Activated CD4-positive, alpha-beta T cell treated with anti-CD3 and anti-CD28 coated beads for 36 hours (primary cell): Measurements from ENCODE around the gene HNRNPUL2. TPM values are rescaled to one million over a fixed set of nuclear protein-coding genes. Genes with fewer than 3 reads are reported as not detected.
"Not testable (repeated sequence)": the region's sequence is repeated elsewhere in the genome, so short reads cannot be mapped to it uniquely, and the experiment has no call there.

Experiments used
- ATAC-seq: fragments of 200-7000 bp; cut with Tn5 transposase; one replicate; pipeline ENCODE4 v1.10.0; 2021; ENCODE audit warnings: mild to moderate bottlenecking, moderate library complexity
- CTCF ChIA-PET: fragments of 350-600 bp; sonication (Branson Sonifier 250); formaldehyde crosslinking; loops from one replicate; lab custom pipeline; 2021; ENCODE audit warnings: antibody characterized with exemption; lab: Charles Lee
- POLR2A ChIA-PET: fragments of 350-600 bp; sonication (Branson Sonifier 250); formaldehyde crosslinking; loops from one replicate; lab custom pipeline; 2021; ENCODE audit warnings: antibody characterized with exemption, inconsistent platforms; lab: Charles Lee
- DNase-seq: peaks from one replicate; pipeline ENCODE4 v3.0.0-alpha.2; 2020
- H3K27ac Mint-ChIP-seq: one replicate; pipeline ENCODE4 v1.8.0; 2021; ENCODE audit warnings: mixed read lengths
- H3K27me3 Mint-ChIP-seq: one replicate; pipeline ENCODE4 v1.8.0; 2021; ENCODE audit warnings: mixed read lengths
- H3K36me3 Mint-ChIP-seq: one replicate; pipeline ENCODE4 v1.8.0; 2021; ENCODE audit warnings: low read depth, mixed read lengths
- H3K4me1 Mint-ChIP-seq: one replicate; pipeline ENCODE4 v1.8.0; 2021; ENCODE audit warnings: mixed read lengths
- H3K4me3 Mint-ChIP-seq: one replicate; pipeline ENCODE4 v1.8.0; 2021; ENCODE audit warnings: mild to moderate bottlenecking, moderate library complexity, mixed read lengths
- H3K9me3 Mint-ChIP-seq: one replicate; pipeline ENCODE4 v1.8.0; 2021; ENCODE audit warnings: low read depth, mixed read lengths
- intact Hi-C, 2 experiments: fragments of 100-400 bp; cut with DNase I in 1 of 2; cut with micrococcal nuclease in 1 of 2; formaldehyde crosslinking; loops; one replicate each; pipeline versions ENCODE4 v1.14.2 to v1.15.1; 2022 to 2024; cut with DNase I, micrococcal nuclease
- total RNA-seq, 2 experiments: library from RNA; stranded (reverse); gene quantifications; one replicate each; pipeline ENCODE4 v1.2.3, GENCODE V29; 2021

Gene HNRNPUL2
- total RNA-seq, 2 experiments from 2014 or later = 48.7 to 59.6 TPM

DNA sequence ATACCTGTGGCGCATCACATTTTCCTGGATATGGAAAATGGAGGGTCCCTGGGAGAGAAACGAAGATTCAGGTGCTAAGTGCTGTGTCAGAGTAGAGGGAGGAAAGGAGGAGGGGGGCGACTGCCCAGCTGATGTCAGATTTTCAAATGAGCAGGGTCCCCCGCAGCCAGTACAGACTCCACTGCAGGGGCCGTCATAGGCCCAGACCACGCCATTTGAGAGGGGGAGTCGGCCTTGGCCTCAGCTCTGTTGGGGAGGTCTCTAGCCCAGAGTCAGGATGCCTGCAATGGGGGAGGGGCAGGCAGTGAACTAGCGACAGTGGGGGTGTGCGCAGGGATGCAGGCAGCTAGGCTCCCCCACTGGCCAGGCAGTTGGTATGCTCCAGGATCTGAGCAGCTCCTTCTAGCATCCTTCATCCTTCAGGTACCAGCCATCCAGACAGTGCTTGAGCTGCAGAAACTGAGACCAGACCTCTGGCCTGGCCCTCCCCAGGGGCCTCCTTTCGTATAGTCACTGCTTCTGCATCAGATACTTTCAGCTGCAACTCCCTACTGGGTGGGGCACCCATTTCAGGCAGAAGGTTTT, 19.9 kb downstream of the HNRNPUL2 start, which contains the start of the genes BSCL2 and GNG3:
Gene BSCL2, minus strand, starts transcription at position 148 of the 585 bp plus-strand sequence. CDS start 229 bp downstream, outside the sequence.
Gene GNG3, plus strand, starts transcription at position 400 of the 585 bp plus-strand sequence. CDS start 620 bp downstream, outside the sequence.
- intact Hi-C loops = loop anchor here (2.0 to 5.0 kb wide), 3 partner anchors 35 to 115 kb away; partner anchors contain the start of genes EML3 (in 1 of the 2), LBHD1 (in 1 of the 2), ROM1 (in 1 of the 2) and TUT1 (in 1 of the 2)
- H3K4me3 Mint-ChIP-seq = peak within 1 kb of the TSS; percentile 86
- POLR2A ChIA-PET = interaction anchor here (0.6 to 3.2 kb wide), 8 partner anchors 27 to 148 kb away, joined by 4 to 16 read pairs (median 4); partner anchors contain the start of genes B3GAT3, C11orf98, CSKMT and LBHD1
- no peaks in the 10 kb centered on the region for H3K27me3 Mint-ChIP-seq
- peaks cover 48% of the 10 kb centered on the region for H3K4me1 Mint-ChIP-seq
- CTCF ChIA-PET = interaction anchor here (0.6 to 1.6 kb wide), 6 partner anchors 20 to 135 kb away, joined by 3 to 8 read pairs (median 3); partner anchors contain the start of genes C11orf98, CSKMT and HNRNPUL2
- DNase-seq (peak; percentile 33), ATAC-seq (no peak)
- H3K27ac Mint-ChIP-seq = peak within 1 kb of the TSS; percentile 97
- no peaks in the 10 kb centered on the region for H3K9me3 Mint-ChIP-seq
- peaks cover 38% of the 10 kb centered on the region for H3K36me3 Mint-ChIP-seq

- no peaks in the 10 kb centered on the region for H3K9me3 Mint-ChIP-seq
- H3K4me3 Mint-ChIP-seq = peak overlapping the region; percentile 82
- DNase-seq (no peak), ATAC-seq (no peak)
- H3K4me1 Mint-ChIP-seq = peaks cover 46% of the 10 kb centered on the region
- CTCF ChIA-PET = interaction anchor here (0.6 to 2.5 kb wide), 8 partner anchors 12 to 134 kb away, joined by 3 to 8 read pairs (median 4); partner anchors contain the start of genes C11orf98, CSKMT and HNRNPUL2
- no peak overlapping the region for H3K27ac Mint-ChIP-seq
- H3K27me3 Mint-ChIP-seq = no peaks in the 10 kb centered on the region
- H3K36me3 Mint-ChIP-seq = peaks cover 40% of the 10 kb centered on the region
- POLR2A ChIA-PET = interaction anchor here (0.6 to 3.2 kb wide), 9 partner anchors 27 to 149 kb away, joined by 4 to 16 read pairs (median 5); partner anchors contain the start of genes B3GAT3, C11orf98, CSKMT and LBHD1
- intact Hi-C loops = loop anchor here (1.0 to 5.0 kb wide), 9 partner anchors 28 to 125 kb away; partner anchors contain the start of genes C11orf98 (in 1 of the 2), CSKMT (in 1 of the 2), EML3 (in 1 of the 2) and LBHD1 (in 1 of the 2)
These were observed 20.4 kb downstream of the HNRNPUL2 start for GRCh38 chr11:62706850-62707247.

DNA sequence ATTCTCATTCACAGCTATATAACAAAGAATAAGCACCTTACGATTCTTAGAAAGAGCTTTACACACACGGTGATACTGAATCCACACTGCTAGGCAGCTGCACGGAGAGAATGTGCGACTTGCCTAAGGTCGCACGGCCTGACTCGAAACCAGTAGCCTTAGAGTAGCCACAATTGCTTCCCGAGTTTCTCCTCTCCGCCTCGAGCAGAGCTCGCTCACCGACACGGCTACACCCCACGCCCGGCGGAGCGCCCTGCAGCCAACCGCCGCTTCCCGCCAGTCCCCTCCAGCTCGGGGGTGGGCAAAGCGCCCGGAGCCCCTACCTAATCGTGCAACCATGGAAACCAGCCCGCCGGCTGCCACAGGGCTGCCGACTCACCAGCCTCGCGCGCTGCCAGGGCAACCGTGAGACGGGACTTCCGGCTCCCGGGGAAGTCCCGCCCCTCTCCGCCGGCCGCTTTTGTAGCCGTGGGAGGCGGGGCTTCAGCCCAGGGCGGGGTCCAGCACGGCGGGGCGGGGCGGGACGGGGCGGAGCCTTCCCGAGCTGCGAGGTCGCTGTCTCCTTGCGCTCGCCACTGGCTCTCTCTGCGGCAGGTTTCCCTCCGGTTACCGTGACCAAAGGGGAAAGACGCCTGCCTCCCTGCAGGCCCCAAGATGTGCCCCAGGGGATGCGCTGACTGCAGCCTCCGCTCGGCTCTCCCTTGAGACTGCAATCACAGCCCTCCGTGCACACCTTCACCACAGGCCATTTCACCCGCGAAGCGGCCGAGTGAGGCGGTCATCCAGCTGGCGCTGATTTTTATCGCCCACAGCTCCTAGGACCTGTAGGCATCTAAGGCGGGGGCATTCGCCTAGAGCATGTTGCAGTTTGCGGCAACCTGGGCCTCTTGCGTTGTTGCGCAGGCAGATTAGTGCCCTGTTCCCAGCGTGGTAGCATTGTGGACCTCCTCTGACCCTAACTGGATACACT, 21.1 kb downstream of the HNRNPUL2 start:
- peak overlapping the region; percentile 82 for H3K4me3 Mint-ChIP-seq
- ChIA-PET POLR2A (interaction anchor here (0.6 to 2.6 kb wide), 9 partner anchors 22 to 150 kb away, joined by 3 to 9 read pairs (median 4); partner anchors contain the start of genes B3GAT3, C11orf98, CSKMT and MTA2), CTCF (interaction anchor here (0.6 to 2.5 kb wide), 8 partner anchors 11 to 111 kb away, joined by 3 to 8 read pairs (median 4); partner anchors contain the start of gene HNRNPUL2)
- H3K36me3 Mint-ChIP-seq = peaks cover 39% of the 10 kb centered on the region
- ATAC-seq = peak; percentile 72
- H3K27ac Mint-ChIP-seq = peak overlapping the region; percentile 51
- no peaks in the 10 kb centered on the region for H3K27me3 Mint-ChIP-seq
- peaks cover 46% of the 10 kb centered on the region for H3K4me1 Mint-ChIP-seq
- H3K9me3 Mint-ChIP-seq = no peaks in the 10 kb centered on the region
- intact Hi-C loops = loop anchor here (1.0 to 5.0 kb wide), 9 partner anchors 27 to 126 kb away; partner anchors contain the start of genes C11orf98 (in 1 of the 2), CSKMT (in 1 of the 2), EML3 (in 1 of the 2) and LBHD1 (in 1 of the 2)
- peak; percentile 98 for DNase-seq

GRCh38 chr11:62705413-62705812, 21.8 kb downstream of the HNRNPUL2 start:
- no peaks in the 10 kb centered on the region for H3K9me3 Mint-ChIP-seq
- peaks cover 44% of the 10 kb centered on the region for H3K4me1 Mint-ChIP-seq
- peak overlapping the region; percentile 82 for H3K4me3 Mint-ChIP-seq
- CTCF ChIA-PET = interaction anchor here (0.6 to 2.5 kb wide), 4 partner anchors 10 to 25 kb away, joined by 4 to 8 read pairs (median 6); partner anchors contain the start of gene HNRNPUL2
- POLR2A ChIA-PET = interaction anchor here (0.6 to 2.6 kb wide), 4 partner anchors 21 to 136 kb away, joined by 3 to 9 read pairs (median 6); partner anchors contain the start of genes C11orf98 and CSKMT
- DNase-seq (no peak), ATAC-seq (no peak)
- H3K27me3 Mint-ChIP-seq = no peaks in the 10 kb centered on the region
- H3K36me3 Mint-ChIP-seq = peaks cover 35% of the 10 kb centered on the region
- H3K27ac Mint-ChIP-seq = peak overlapping the region; percentile 51
- intact Hi-C loops = loop anchor here in 1 of 2 experiments (5.0 kb wide), 2 partner anchors 33 to 113 kb away; partner anchors contain the start of genes LBHD1, TUT1 and UQCC3

GRCh38 chr11:62703921-62704320, 23.3 kb downstream of the HNRNPUL2 start:
- H3K36me3 Mint-ChIP-seq = peaks cover 23% of the 10 kb centered on the region
- H3K4me1 Mint-ChIP-seq = peaks cover 35% of the 10 kb centered on the region
- H3K27ac Mint-ChIP-seq, DNase-seq, intact Hi-C loops, H3K27me3 Mint-ChIP-seq, POLR2A ChIA-PET, H3K9me3 Mint-ChIP-seq, H3K4me3 Mint-ChIP-seq, ATAC-seq: not testable (repeated sequence)
- CTCF ChIA-PET = interaction anchor here (0.7 kb wide), 1 partner anchor 314 kb away, joined by 3 read pairs; no protein-coding TSS in a partner anchor

- H3K36me3 Mint-ChIP-seq = peaks cover 20% of the 10 kb centered on the region
- H3K27me3 Mint-ChIP-seq = no peaks in the 10 kb centered on the region
- no peak overlapping the region for H3K27ac Mint-ChIP-seq
- ATAC-seq = no peak
- DNase-seq = no peak
- CTCF ChIA-PET = no interaction called here
- intact Hi-C loops = no loop called here
- no peak overlapping the region for H3K4me3 Mint-ChIP-seq
- peaks cover 21% of the 10 kb centered on the region for H3K4me1 Mint-ChIP-seq
- no peaks in the 10 kb centered on the region for H3K9me3 Mint-ChIP-seq
- POLR2A ChIA-PET = no interaction called here
These were observed 25.0 kb downstream of the HNRNPUL2 start for GRCh38 chr11:62702246-62702645.

DNA sequence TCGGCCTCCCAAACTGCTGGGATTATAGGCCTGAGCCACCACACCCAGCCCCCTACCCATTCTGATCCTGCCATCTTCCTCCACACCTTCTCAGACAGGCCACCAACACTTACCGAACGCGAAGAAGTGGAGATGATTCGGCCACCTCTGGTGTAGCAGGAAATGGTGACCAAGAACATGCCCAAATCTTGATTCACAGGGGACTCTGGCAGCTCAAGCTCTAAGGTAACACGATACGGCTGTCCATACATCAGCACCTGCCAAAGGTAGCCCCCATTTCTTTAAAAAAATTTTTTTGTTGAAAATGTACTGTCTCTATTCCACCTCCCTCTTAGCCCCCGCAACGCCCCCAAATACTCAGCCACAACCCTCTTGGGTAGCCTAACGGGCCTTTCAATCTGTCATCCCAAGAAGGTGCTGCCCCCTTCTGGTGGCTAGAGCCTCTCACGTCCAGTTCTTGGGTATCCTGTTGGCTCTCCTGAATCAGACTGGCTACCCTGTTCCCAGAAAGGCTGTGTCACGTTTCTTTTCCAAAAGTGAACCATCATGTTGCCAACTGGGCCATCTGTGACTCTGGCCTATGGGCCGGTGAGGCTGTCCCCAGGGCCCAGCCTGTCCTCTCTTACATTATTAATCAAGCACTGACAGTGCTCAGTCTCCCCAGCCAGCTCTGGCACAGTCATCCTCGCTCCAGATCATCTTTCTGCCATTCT, 32.6 kb downstream of the HNRNPUL2 start:
- no peak overlapping the region for H3K4me3 Mint-ChIP-seq
- peaks cover 5% of the 10 kb centered on the region for H3K4me1 Mint-ChIP-seq
- no peaks in the 10 kb centered on the region for H3K27me3 Mint-ChIP-seq
- ATAC-seq = peak; percentile 95
- DNase-seq = peak; percentile 86
- ChIA-PET CTCF (interaction anchor here (0.5 to 4.3 kb wide), 23 partner anchors 9 to 523 kb away, joined by 3 to 32 read pairs (median 3); partner anchors contain the start of genes C11orf98, CSKMT, LBHD1 and TUT1), POLR2A (interaction anchor here (1.1 kb wide), 1 partner anchor 103 kb away, joined by 9 read pairs; the partner anchor contains the start of gene TUT1)
- no peaks in the 10 kb centered on the region for H3K9me3 Mint-ChIP-seq
- intact Hi-C loops = loop anchor here (1.0 to 10.0 kb wide), 7 partner anchors 101 to 683 kb away; partner anchors contain the start of gene TUT1 (in 1 of the 2)
- H3K27ac Mint-ChIP-seq = no peak overlapping the region
- H3K36me3 Mint-ChIP-seq = peaks cover 17% of the 10 kb centered on the region

- intact Hi-C loops = loop anchor here (1.0 to 10.0 kb wide), 7 partner anchors 100 to 684 kb away; partner anchors contain the start of gene TUT1 (in 1 of the 2)
- POLR2A ChIA-PET = interaction anchor here (1.1 kb wide), 1 partner anchor 102 kb away, joined by 9 read pairs; the partner anchor contains the start of gene TUT1
- CTCF ChIA-PET = interaction anchor here (0.7 to 4.3 kb wide), 15 partner anchors 8 to 522 kb away, joined by 3 to 32 read pairs (median 5); partner anchors contain the start of genes C11orf98, CSKMT, LBHD1 and TUT1
- not testable (repeated sequence) for H3K27ac Mint-ChIP-seq, H3K9me3 Mint-ChIP-seq, H3K27me3 Mint-ChIP-seq, ATAC-seq, H3K4me3 Mint-ChIP-seq, DNase-seq, H3K4me1 Mint-ChIP-seq
- H3K36me3 Mint-ChIP-seq = peaks cover 20% of the 10 kb centered on the region
These were observed 33.6 kb downstream of the HNRNPUL2 start for GRCh38 chr11:62693624-62694023.

- Mint-ChIP-seq H3K27me3 (peaks cover 11% of the 10 kb centered on the region), H3K36me3 (peaks cover 19% of the 10 kb centered on the region), H3K4me3 (no peak within 1 kb of the TSS), H3K4me1 (peaks cover under 1% of the 10 kb centered on the region), H3K9me3 (no peaks in the 10 kb centered on the region), H3K27ac (no peak within 1 kb of the TSS)
- intact Hi-C loops = loop anchor here (5.0 to 10.0 kb wide), 4 partner anchors 97 to 688 kb away; partner anchors contain the start of gene TUT1 (in 1 of the 2)
- ATAC-seq (no peak), DNase-seq (no peak)
- POLR2A ChIA-PET = interaction anchor here (0.5 to 1.1 kb wide), 3 partner anchors 151 to 1743 kb away, joined by 3 to 4 read pairs (median 3); no protein-coding TSS in a partner anchor
- CTCF ChIA-PET = interaction anchor here (0.6 to 2.3 kb wide), 7 partner anchors 9 to 295 kb away, joined by 3 to 12 read pairs (median 3); no protein-coding TSS in a partner anchor
These were observed 37.7 kb downstream of the HNRNPUL2 start, which contains the start of gene LRRN4CL for GRCh38 chr11:62689421-62690183. Gene LRRN4CL, minus strand, starts transcription at chr11:62689530. Its CDS starts 1,022 bp downstream, at chr11:62688508.
